ENCODE results near the gene PHC2.

PHC2 gene

DNA sequence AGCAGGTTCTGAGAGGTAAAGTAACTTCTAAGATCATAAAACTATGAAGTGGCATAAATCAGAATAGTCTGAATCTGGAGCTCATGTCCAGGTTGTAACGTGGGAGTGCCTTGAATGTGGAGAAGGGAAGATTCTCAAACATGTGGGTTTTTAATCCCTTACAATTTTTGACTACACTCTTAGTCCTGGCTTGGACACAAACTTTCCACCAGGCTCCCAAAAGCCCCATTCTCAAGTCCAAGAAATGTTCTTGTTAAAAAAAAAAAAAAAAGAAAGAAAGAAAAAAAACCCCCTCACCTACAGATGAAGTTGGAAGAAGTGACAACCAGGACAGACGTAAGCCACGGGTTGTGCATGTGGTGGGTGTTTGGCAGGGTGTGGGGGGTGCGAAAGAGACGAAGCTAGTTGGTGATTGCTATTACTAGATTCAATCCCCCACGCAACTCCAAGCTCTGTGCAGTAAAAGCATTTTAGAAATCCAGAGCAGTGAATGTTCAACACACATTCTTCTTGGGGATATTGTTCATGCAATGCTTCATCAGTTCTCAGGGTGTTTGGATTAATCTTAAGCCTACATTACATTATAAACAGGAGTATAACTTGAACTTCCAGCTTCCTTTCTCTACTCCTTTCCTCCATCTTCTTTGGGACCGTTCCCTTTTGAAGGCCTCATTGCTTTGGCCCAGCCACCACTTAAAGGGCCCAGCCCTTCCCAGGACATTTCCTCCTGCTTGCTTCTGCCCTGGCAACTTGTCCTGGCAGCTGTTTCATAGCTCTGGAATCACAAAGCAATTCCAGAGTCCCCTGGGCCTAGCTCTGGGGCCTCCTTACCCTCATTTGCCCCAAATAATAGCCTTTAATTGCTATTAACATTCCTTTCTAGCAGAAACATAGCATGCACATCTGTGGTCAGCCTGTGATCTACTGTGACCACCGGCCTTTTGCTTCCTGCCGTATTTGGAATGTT, 41.8 kb downstream of the PHC2 start:
- DNase-seq, result no peak

DNA sequence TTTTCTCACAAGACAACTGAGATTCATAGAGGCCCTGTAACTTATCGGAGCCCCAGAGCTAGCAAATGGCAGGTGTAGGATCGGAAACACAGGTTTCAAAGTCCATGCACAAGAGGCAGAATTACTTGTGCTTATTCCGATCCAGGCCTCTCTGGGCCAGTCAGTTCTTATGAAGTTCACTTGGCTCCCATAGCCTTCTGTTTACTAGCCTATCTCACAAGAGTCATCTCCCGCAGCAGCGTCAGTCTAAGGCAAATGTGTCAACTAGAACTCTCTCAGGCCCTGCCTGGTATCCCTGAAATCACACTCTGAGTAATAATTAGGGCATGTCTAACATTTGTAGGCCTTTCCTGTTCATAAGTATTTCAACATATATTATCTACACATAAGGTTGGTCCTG, 43.3 kb downstream of the PHC2 start:
- DNase-seq, result no peak

DNA sequence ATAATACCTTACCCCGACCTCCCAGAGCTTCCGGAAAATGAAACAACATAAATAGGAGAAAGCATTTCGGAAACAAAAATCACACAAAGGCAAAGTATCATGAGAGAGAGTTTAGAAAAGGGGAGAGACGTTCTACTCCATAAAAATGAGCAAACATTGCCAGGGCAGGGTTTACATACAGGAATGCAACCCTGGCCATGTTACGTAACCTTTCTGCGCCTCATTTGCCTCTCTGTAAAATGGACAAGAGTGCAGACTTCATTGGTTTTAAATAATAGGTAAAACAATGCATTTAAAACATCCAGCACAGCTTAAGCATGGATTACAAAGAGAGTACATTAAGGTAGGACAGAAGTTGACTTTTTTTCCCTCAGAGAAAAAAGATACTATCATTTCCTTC, 45.6 kb downstream of the PHC2 start:
- no peak for DNase-seq

DNA sequence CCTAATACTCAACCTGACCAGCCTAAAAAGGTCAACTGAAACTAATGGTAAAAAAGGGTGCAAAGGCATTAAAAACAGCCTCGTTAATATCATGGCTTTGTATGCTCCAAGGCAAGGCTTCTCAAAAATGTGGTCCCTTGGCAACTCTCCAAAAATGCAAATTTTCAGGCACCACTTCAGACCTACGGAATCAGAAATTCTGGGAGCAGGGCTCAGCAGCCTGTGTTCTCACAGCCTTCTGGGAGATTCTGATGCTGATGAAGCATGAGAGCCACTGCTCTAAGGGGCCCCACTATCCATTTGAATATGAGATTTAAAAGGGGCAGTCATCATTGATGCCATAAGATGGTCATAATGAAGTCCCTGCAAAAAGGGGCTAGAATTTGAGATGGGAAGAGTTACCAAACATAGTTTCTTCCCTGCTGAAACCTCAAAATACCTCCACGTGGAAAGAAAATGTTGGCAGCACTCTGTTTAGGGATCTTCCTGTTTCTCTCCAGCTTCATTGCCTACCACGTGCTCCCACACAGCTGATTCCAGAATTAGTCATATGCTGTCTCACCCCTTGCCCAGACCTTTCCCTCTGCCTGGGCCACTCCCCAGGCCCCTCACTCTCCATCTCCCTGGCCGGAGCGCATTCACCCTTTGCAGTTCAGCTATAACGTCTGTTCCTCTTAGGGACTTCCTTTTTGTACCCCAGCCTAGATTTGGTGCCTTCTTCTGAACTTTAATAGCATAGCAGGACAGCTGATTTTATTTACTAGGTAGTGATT, 46.7 kb downstream of the PHC2 start:
- no peak for DNase-seq

DNA sequence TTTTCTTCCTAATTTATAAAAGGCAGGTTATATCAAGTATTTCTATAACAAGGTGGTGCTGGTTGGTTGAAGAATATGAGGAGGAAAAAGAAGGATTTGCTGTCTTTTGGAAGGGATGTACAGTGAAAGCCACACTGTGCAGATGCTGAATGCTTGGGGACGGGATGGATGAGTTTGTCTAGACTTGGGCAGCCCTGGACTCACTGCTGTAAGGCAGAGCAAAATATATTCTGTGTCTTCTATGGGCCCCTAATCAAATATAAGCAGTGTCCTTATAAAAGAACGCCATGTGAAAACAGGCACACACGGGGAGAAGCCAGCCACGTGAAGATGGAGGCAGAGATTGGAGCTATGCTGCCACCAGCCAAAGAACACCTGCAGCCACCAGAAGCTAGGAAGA, 47.4 kb downstream of the PHC2 start:
- no peak for DNase-seq

DNA sequence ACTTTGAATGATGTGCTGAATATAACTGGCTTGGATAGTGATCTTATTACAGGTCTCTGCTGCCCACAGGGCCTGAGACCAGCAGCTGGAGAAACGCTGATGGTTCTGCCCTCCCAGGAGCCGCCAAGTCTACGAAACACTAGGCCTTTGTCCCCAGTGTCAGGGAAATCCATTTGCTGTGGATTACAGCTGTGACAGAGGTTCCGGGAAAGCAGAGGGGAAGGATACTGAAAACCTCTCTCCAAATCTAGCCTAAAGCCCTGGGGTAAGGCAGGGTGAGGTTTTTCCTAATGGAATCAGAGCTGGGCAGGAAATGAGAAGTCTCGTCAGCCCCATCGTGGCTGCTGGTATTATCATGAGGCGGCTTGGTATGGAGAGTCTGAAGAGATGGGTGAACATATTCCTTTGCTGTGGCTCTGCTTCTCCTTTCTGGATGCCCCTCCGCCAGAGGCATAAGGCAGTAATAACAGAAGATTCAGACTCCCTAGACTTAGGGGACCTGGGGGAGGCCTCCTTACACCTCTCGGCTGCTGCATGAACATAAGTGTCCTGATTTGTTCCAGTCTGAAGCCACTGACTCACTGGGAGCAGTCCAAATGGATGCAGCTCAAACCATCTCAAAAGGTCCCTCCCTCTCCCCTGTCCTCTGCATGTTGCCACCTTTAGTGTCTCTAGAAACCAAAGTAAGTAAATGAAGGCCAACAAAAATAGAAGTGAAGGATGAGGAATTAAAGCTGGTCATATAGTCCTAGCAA, 48.1 kb downstream of the PHC2 start:
- no peak for DNase-seq

DNA sequence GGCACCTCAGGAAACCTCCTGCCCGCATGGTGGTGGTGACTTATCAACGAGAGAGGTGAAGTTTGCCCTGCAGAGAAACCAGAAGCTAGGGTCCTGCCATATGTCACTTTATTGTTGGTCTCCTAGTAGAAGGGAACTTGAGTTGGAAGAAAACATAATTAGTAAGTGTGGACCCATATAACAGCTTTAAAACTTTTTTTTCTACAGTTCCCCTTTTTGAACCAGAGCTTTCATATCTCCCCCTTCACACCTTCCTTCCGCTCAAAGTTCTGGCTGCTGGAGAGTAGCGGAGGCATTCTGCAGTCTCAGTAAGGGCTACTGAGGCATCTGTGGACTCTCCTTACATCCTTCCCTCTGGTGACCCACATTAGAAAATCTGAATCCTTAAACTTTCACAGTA, 48.9 kb downstream of the PHC2 start:
- no peak for DNase-seq

DNA sequence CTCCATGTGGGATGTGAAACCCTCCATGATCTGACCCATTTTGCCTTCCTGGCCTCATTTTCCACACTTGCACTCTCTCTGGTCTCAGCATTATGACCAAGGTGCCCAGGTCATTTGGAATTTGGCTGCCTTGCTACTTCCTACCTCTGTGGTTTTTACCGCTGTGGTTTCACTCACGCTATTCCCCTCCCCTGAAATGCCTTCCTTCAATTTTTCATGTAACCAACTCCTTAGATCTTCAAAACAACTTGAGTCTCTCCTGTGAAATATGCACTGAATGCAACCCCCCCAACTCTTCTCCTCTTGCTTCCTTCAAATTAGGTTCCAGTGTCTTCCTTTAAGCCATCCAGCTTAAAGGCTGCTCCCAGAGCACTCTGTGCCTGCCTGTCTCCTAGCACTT, 50.1 kb downstream of the PHC2 start:
- no peak for DNase-seq

DNA sequence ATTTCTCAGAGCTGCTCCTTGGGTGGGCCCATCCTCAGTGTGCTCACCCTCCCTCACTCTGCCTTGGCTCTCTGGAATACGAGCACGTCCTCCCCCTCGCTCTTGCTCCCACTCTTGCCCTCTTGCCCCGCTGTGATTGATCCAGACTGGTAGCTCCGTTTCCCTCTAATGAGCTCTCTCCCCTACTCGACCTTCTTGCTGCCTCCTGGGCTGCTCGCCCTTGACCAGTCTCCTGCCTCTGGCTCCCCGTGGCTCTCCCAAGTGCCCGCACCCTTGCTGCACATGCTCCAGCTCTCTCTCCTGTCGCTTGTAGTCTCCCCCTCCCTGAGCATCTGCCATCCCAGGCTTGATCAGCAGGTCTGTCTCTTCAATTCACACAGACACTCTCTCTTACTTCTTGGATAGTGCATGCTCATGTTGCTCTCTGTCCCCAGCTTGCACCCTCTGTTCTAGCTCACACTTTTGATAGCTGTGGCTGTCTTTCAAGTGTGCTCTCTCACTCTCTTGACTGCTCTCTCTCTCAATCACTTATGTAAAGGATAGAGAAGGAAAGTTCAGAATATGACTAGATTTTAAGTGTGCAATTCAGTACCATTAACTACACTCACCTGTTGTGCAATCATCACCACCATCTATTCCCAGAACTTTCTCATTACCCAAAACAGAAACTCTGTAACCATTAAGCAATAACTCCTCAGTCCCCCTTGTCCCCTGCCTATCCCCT, 51.1 kb downstream of the PHC2 start:
- no peak for DNase-seq

DNA sequence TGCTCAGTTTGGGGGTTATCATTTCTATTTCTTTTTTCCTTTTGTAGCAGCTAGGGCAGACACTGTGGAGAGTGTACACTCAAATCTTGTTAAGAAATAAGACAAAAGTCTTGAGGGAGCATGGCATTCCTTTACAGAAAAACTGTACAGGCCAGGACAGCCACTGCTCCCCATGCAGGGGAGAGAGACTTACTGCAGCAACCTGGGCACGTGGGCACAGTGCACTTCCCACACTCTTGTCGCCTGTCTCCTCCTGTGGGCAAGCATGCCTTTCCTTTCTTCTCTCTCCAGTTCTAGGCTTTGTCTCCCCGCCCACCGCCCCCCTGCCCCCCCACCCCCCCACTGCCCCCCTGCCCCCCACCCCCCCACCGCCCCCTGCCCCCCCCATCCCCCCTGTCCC, 51.9 kb downstream of the PHC2 start:
- no peak for DNase-seq

DNA sequence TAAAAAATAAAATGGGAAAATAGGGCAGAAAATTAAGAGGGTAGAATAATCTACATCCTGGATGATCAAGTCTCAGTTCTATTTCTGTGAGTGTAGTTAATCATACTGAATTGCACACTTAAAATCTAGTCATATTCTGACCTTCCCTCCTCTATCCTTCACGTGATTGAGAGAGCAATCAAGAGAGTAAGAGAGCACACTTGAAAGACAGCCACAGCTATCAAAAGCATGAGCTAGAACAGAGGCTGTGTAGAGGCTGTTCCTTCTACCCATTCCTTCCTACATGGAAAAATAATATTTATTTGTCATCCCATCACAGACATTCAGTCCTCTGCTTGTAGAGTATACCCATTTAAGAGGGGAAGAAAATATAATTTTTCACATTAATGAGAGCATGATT, 52.4 kb downstream of the PHC2 start:
- no peak for DNase-seq

DNA sequence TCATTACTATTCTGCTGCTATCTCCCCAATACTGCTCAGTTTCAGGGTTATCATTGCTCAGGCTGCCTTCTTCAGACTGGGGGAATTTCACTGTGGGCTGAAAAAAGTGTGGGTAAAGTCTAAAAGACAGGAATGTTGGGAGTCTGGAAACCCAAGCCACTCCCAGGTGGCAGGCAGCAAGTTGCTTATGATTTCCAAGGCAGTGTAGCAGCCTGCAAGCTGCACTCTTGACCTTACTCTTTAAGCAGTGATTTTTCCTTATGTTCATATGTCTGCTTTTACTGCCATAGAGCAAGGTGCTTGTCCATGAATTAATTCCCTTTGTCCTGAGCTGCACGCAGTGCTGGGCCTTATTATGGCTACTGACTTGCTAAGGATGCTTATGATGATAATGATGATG, 53.1 kb downstream of the PHC2 start:
- no peak for DNase-seq

DNA sequence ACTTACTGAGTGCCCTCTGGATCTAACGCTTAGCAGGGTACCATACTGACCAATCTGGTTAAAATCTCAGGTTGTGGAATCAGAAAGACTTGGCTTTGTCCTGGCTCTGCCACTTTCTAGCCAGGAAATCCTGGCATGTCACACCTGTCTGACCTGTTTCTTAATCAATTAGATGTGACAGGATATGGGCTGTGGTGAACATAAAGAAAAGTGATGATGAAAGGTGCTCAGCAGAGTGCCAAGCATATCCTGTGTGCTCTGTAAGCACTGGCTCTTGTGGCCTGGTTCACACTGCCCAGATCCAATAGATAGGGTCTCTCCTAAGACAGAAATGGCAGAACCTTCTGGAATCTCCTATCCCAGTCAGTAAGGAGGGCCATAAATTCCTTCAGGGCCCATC, 53.9 kb downstream of the PHC2 start:
- DNase-seq, result no peak

DNA sequence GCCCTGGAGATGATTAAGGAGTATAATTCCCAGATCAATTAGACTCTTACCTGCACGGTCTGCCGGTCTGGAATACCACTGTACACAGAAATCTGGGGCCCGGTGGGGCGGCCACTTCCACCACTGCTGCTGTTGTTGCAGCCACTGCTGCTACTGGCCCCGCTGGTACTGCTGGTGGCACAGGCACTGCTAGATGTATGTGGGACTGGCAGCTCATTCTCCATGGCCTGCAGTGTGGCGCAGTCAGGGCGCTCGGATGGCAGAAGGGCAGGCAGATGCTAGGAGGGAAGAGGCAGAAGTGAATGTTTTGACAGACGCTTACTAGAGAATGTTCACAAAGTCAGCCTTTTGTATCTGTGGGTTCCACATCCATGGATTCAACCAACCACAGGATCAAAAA, 55.6 kb downstream of the PHC2 start:
- DNase-seq, result no peak

DNA sequence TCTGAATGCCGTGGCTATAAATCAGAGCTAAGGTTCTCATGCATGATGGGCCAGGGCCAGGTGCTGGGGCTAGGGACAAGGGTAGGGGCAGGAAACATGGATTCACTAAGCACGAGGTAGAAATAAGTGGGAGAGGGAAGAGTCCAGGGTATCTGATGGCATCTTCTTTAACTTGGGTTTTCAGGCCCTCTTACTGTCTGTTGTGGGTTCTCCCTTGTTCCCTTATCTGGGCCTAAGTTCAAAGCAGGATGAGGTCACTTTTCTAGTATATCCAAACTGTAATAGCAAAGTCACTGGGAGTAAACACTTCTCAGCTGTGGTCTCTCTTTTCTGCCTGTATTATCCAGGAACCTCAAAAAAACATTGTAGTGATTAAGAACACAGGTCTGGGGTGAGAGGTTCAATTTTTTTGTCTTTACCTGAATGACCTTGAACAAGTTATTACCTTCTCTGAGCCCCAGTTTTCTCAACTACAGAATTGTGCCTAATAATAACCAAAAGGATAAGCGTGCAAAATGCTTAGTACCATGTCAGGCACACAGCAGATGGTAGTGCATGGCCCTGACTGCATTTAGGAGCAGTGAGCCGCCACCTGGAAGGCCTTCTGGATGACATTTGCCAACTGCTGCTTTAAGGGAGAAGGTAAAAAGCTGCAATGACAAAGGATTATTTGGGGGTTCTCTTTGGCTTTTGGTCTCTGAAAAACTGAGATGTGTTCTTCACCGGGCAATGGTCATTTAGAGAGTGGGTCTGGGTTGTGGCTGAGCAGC, 56.4 kb downstream of the PHC2 start:
- DNase-seq, result no peak

DNA sequence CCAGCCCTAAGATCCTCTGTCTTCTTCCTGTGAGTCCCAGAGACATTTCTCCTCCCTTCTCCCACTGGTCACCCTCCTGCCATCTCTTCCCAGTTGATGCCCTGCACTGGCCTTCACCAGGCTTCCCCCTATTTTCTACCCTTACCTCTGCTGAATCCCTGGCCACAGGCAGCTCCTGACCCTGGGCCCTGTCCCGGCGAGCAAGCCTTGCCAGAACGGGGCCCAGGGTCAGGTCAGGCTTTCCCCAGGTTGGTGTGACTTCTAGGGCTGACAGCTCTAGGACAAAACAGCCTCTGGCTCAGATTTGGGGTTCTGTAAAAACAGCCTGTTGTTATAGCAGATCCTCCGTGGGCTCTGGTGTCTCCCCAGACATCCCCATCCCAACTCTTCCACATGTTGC, 57.3 kb downstream of the PHC2 start:
- DNase-seq, result no peak

DNA sequence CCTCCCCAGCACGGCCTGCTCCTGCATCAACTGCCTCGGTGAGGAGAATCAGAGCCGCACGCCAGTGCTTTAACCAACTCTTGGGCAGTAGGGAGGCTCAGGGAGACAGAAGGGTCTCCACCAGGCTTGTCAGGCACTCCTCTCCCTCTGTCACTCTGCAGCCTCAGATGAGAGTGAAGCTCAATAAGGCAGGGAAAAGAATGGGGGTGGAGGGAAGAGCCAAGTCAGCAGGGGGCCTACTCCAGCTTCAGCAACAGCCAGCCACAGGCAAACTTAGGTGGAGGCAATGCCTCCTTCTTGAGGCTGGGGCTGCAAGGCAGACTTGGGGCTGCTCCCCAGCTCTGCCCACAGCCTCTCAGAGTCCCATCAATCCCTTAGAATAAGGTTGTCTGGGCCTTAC, 58.2 kb downstream of the PHC2 start:
- DNase-seq, result no peak

DNA sequence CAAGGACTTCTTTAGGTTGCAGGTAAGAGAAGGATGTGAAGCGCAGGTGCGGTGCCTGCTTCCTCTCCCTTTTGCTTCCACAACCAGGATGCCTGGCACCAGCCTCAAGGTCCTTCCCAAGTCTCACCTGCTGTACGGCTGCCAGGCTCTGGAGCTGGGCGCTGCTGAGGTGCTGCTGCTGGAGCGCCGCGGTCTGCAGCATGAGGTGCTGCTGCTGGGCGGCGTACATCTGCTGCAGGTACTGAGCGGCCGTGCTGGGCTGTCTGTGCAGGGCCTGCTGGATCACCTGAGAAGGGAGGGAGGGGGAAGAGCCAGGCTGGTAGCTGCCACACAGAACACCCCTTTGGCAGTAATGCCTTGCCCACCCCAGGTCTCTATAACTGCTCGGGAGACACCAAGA, 58.7 kb downstream of the PHC2 start:
- DNase-seq, result no peak

DNA sequence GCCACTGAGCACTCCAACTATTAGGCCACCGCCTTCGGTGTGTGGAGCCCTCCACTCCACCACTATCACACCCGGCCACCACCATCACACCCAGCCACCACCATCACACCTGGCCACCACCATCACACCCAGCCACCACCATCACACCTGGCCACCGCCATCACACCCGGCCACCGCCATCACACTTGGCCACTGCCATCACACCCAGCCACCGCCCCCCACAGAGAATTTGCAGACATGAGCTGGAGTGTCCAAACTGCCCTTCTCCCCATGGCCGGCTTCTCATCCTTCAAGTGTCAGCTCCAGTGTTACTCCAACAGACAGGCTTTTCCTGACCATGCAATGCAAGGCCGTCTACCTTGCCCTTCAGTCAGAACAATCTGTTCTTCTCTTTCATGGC, 59.6 kb downstream of the PHC2 start:
- DNase-seq, result no peak

DNA sequence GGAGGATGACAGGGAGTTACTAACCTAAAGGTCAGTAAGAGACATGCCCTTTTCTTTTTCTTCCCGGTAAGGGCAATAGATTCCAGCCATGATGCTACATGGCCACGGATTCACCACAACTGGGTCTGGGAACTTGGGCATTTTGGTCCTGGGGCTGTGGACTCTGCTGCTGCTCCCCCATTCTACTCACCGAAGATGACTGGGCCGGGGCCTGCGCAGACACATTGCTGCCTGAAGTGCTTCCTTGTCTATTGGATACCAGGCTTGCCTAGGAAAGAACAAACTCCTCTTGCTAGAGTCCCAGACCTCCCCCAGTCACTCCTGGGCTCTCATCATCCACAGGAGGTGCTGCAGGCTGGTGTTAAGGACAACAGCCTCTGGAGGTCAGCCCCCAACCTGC, 60.1 kb downstream of the PHC2 start:
- DNase-seq, result no peak

DNA sequence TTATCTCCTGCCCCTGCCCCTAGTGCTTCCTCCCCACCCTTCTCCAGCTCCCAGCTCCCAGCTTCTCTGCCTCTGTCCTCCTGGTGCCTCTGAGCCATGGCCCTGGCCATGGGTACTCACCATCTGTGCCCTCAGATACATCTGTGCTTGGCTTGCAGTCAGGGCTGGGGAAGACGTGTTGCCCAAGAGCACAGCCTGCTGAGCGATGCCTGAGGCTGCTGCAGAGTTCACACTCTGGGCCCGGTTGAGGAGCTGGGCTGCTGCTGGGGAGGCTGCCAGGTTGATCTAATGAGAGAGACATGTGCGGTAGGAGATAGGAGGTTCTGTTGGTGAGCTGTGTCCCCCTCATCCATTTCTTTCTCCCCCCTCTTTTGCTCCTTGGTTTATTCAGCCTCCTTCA, 60.6 kb downstream of the PHC2 start:
- DNase-seq, result no peak

DNA sequence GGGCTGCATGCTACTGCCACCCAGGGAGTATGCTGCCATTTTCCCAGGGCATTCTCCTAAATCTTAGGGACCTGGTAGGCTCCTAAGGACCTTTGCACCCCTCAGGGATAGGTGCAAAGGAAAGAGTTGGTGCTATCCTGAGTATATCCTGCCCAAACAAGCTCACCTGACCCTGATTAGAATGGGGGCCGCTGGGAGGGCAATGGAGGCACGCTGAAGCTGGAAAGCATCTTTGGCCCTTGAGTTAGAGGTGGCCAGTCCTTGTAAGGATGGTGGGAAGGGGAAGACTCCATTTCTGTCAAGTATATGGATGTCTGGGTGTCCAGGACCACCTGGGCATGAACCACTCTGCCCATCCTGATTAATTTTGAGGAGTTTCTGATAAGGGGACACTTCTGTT, 61.1 kb downstream of the PHC2 start:
- no peak for DNase-seq

Measured in activated CD4-positive, alpha-beta T cell treated with anti-CD3 and anti-CD28 coated beads, Interleukin-2, amount 50 U/mL, for 48 hours (primary cell).